ENCODE results near the gene BIRC2.

BIRC2 gene

DNA sequence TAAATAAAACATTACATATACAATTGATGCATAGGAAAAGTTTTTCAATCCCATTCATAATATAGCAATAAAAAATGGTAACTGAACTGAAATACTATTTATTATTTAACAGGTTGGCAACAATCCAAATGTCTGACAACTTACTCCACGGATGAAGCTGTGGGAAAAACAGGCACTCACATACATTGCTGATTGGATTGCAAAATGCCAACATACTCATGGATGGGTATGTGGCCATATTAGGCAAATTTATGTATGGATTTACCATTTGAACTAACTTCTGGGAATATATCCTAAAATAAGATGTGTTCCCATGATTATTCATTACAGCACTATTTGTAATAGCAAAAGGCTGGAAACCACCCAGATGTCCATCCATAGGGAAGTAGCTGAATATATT, 3.2 kb upstream of the BIRC2 start:
- ChIA-PET POLR2A (no interaction called here), CTCF (interaction anchor here (1.1 to 6.1 kb wide), 7 partner anchors 11 to 322 kb away, joined by 7 to 61 read pairs (median 14); no protein-coding TSS in a partner anchor)
- no peak overlapping the region for H3K4me3 ChIP-seq (ENCODE audit: low read depth, low read length)
- DNase-seq (ENCODE audit: low read depth, low spot score) = peak; percentile 70
- no peak for TF ChIP-seq CTCF (IDR thresholded peaks at IDR 0.05; ENCODE audit: insufficient read depth, low read length, missing control alignments)

DNA sequence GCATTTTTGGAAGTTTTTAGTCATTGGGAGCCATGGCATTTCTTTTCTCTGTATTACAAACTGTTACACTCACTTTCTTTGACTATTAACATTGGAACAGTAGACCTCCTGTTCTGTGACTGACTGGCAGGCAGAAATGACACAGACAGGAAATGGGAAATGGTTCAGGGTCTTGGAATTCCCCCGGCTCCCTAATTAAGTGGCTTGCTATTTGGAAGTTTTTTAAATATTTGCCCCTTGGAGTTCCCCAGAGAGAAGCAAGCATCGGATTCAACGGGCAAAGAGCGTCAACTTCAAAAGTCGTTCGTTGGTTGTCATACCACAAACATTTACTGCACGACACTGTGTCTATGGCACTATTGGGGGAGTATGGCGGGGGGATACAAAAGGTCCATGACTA, 1.1 kb upstream of the BIRC2 start:
- CTCF ChIA-PET = interaction anchor here (0.6 to 2.3 kb wide), 8 partner anchors 9 to 320 kb away, joined by 3 to 14 read pairs (median 3); no protein-coding TSS in a partner anchor
- no peak for TF ChIP-seq CTCF (IDR thresholded peaks at IDR 0.05; ENCODE audit: insufficient read depth, low read length, missing control alignments)
- peak overlapping the region; percentile 82 for H3K4me3 ChIP-seq (ENCODE audit: low read depth, low read length)
- no peak for DNase-seq (ENCODE audit: low read depth, low spot score)
- POLR2A ChIA-PET = interaction anchor here (0.9 kb wide), 1 partner anchor 483 kb away, joined by 3 read pairs; no protein-coding TSS in a partner anchor

GRCh38 chr11:102346456-102346747, 612 bp upstream of the BIRC2 start:
- ChIA-PET CTCF (interaction anchor here (0.6 to 1.2 kb wide), 3 partner anchors 10 to 319 kb away, joined by 3 read pairs; no protein-coding TSS in a partner anchor), POLR2A (interaction anchor here (0.9 kb wide), 1 partner anchor 483 kb away, joined by 3 read pairs; no protein-coding TSS in a partner anchor)
- H3K4me3 ChIP-seq (ENCODE audit: low read depth, low read length) = peak overlapping the region; percentile 82
- no peak for DNase-seq (ENCODE audit: low read depth, low spot score)
- no peak for TF ChIP-seq CTCF (IDR thresholded peaks at IDR 0.05; ENCODE audit: insufficient read depth, low read length, missing control alignments)

DNA sequence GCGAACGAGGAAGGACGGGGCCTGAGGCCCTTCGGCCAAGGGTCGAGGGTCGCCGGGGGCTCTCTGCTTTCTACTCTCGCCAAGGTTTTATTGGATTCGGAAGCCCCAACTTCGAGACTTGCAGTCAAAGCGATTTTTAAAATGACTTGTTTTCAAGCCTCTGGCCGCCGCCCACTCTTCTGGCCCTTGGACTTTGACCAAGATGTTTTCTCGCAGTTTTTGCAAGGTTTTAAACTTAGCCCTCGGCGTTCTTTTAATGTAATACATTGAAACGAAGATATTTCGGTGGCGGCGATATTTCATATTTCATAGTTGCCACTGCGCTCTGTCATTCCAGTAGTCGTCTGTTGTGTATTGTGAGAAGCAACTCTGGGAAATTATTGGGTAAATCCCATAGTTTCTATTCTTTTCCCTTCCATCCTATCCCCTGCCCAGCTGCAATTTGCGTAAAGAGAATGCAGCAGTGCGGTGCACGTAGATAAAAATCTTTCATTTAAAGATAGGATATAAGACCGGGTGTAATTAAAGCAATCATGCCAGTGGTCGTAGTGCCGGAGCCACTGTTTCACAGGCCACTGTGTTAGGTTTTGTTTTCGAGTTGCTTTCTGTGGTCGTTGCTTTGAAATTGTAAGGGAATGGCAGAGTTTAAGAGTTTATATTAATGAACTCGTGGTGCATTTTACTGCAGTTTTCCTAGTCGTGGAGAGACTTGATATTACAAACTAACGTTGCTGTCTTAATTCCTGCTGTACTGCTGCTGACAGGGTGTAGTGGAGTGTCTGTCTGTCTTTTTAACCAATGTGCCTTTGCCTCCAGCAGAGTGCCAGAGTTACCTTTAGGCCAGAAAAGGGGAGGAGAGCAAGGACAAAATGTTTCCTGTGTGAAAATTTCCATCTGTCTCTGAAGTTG, 702 bp downstream of the BIRC2 start:
- DNase-seq (ENCODE audit: low read depth, low spot score) = no peak
- POLR2A ChIA-PET = no interaction called here
- H3K4me3 ChIP-seq (ENCODE audit: low read depth, low read length) = peak overlapping the region; percentile 82
- CTCF ChIA-PET = interaction anchor here (1.6 to 4.2 kb wide), 4 partner anchors 19 to 148 kb away, joined by 5 to 17 read pairs (median 6); no protein-coding TSS in a partner anchor
- TF ChIP-seq CTCF (IDR thresholded peaks at IDR 0.05; ENCODE audit: insufficient read depth, low read length, missing control alignments) = no peak

- ChIA-PET CTCF (interaction anchor here (1.1 to 1.6 kb wide), 3 partner anchors 15 to 139 kb away, joined by 3 to 4 read pairs (median 4); no protein-coding TSS in a partner anchor), POLR2A (no interaction called here)
- H3K4me3 ChIP-seq (ENCODE audit: low read depth, low read length) = no peak overlapping the region
- TF ChIP-seq CTCF (IDR thresholded peaks at IDR 0.05; ENCODE audit: insufficient read depth, low read length, missing control alignments) = no peak
- no peak for DNase-seq (ENCODE audit: low read depth, low spot score)
Observed at GRCh38 chr11:102357116-102357515, 10.1 kb downstream of the BIRC2 start.

DNA sequence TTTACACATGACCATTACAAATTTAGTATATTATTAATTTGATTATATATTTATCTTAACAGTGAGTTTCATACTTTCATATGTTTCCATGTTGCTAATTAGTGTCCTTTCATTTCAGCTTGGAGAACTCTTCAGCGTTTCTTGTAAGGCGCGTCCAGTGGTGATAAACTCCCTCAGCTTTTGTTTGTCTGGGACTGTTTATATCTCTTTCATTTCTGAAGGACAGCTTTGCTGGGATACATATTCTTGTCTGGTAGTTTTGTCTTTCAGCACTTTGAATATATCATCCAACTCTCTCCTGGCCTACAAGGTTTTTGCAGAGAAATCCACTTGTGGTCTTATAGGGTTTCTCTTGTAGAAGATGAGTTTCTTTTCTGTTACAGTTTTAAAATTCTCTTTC, 12.4 kb downstream of the BIRC2 start:
- ChIA-PET CTCF (interaction anchor here (1.4 to 1.6 kb wide), 2 partner anchors 17 to 31 kb away, joined by 5 read pairs; no protein-coding TSS in a partner anchor), POLR2A (no interaction called here)

More for the DNA sequence above, 12.4 kb downstream of the BIRC2 start:
- no peak overlapping the region for H3K4me3 ChIP-seq (ENCODE audit: low read depth, low read length)
- no peak for TF ChIP-seq CTCF (IDR thresholded peaks at IDR 0.05; ENCODE audit: insufficient read depth, low read length, missing control alignments)
- DNase-seq (ENCODE audit: low read depth, low spot score) = no peak

All from AG04449 (cell line).